Parathyroid adenoma (tissue), 2 donors: ENCODE measurements around the gene MAGI1.

Source experiments
- H2AFZ ChIP-seq: fragments of 300-600 bp; sonication (generic); one replicate; pipeline ENCODE4 v1.7.0; 2017; ENCODE audit warnings: antibody characterized with exemption, mild to moderate bottlenecking
- H3K27ac ChIP-seq: fragments of 300-600 bp; sonication (generic); one replicate; pipeline ENCODE4 v1.7.0; 2017
- H3K27me3 ChIP-seq: fragments of 300-600 bp; sonication (generic); one replicate; pipeline ENCODE4 v1.7.0; 2017; ENCODE audit warnings: low read length; ENCODE audit not compliant: control insufficient read depth, insufficient read depth
- H3K36me3 ChIP-seq: fragments of 300-600 bp; sonication (generic); one replicate; pipeline ENCODE4 v1.7.0; 2017; ENCODE audit warnings: low read length; ENCODE audit not compliant: control insufficient read depth, insufficient read depth
- H3K4me1 ChIP-seq: fragments of 300-600 bp; sonication (generic); one replicate; pipeline ENCODE4 v1.7.0; 2017; ENCODE audit warnings: control low read depth
- H3K4me2 ChIP-seq: fragments of 300-600 bp; sonication (generic); one replicate; pipeline ENCODE4 v1.7.0; 2017; ENCODE audit warnings: low read length
- H3K4me3 ChIP-seq: fragments of 300-600 bp; sonication (generic); one replicate; pipeline ENCODE4 v1.7.0; 2017; ENCODE audit warnings: low read depth, low read length
- H3K79me2 ChIP-seq: fragments of 300-600 bp; sonication (generic); one replicate; pipeline ENCODE4 v1.7.0; 2017; ENCODE audit warnings: control low read depth
- H3K9ac ChIP-seq: fragments of 300-600 bp; sonication (generic); one replicate; pipeline ENCODE4 v1.7.0; 2017; ENCODE audit warnings: mild to moderate bottlenecking
- H3K9me3 ChIP-seq: fragments of 300-600 bp; sonication (generic); one replicate; pipeline ENCODE4 v1.7.0; 2017; ENCODE audit warnings: low read length; ENCODE audit not compliant: control insufficient read depth
- TF ChIP-seq, protein P1 (sequence below): fragments of 300-600 bp; sonication (generic); IDR thresholded peaks from one replicate; pipeline ENCODE4 v1.7.0; 2017; ENCODE audit warnings: antibody characterized with exemption, mild to moderate bottlenecking
- donor health status: primary hyperparathyroidism.

The MAGI1 gene

DNA sequence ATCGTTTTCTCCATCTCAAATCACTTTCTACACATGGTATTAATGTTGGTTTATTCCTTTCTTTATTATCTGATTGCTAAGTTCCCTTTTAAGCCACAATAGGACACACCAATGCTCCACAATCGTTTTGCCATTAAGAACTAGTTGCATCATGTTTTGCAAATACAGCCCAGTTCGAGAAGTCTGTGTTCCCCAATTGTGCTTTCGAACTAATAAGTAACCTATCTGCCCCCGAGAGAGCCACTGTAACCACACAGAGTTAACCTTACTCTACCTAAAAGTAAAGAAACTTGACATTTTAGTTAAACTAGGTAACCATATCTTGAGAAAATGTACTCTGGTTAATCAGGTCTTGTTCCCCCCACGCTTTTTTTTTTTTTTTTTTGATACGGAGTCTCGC is 39.1 kb downstream of the MAGI1 start:
- Histone ChIP-seq H3K27me3 (no peaks in the 10 kb centered on the region), H3K9me3 (no peaks in the 10 kb centered on the region), H3K4me3 (no peak overlapping the region), H3K4me1 (peaks cover 8% of the 10 kb centered on the region), H3K79me2 (peaks cover 3% of the 10 kb centered on the region), H3K27ac (no peak overlapping the region), H2AFZ (no peak overlapping the region), H3K4me2 (no peak overlapping the region), H3K9ac (no peak overlapping the region), H3K36me3 (no peaks in the 10 kb centered on the region)
- TF ChIP-seq, protein P1, sequence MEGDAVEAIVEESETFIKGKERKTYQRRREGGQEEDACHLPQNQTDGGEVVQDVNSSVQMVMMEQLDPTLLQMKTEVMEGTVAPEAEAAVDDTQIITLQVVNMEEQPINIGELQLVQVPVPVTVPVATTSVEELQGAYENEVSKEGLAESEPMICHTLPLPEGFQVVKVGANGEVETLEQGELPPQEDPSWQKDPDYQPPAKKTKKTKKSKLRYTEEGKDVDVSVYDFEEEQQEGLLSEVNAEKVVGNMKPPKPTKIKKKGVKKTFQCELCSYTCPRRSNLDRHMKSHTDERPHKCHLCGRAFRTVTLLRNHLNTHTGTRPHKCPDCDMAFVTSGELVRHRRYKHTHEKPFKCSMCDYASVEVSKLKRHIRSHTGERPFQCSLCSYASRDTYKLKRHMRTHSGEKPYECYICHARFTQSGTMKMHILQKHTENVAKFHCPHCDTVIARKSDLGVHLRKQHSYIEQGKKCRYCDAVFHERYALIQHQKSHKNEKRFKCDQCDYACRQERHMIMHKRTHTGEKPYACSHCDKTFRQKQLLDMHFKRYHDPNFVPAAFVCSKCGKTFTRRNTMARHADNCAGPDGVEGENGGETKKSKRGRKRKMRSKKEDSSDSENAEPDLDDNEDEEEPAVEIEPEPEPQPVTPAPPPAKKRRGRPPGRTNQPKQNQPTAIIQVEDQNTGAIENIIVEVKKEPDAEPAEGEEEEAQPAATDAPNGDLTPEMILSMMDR: no peak

DNA sequence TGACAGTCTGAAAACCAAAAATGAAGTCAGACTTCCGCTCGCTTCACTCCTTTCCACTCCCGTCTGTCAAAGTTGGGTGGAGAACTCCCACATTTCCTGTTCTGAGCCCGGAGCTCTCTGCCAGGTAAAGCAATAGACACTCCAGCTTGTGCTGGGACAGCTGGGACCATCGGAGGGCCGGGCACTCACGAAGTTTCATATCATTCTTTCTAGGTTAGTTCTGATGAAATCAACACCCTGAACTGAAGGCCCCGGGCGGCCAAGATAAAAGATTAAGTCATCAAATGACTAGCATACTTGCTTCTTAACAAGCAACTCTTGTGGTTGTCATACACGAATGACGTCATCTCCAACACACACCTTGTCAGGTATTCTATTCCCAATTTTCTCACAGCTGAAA is 42.1 kb downstream of the MAGI1 start:
- no peak overlapping the region for H3K4me3 ChIP-seq
- TF ChIP-seq, protein P1: no peak
- H3K4me2 ChIP-seq: no peak overlapping the region
- H3K27ac ChIP-seq: no peak overlapping the region
- H3K27me3 ChIP-seq: no peaks in the 10 kb centered on the region
- peaks cover 5% of the 10 kb centered on the region for H3K79me2 ChIP-seq
- no peak overlapping the region for H2AFZ ChIP-seq
- peaks cover 10% of the 10 kb centered on the region for H3K4me1 ChIP-seq
- no peaks in the 10 kb centered on the region for H3K36me3 ChIP-seq
- no peaks in the 10 kb centered on the region for H3K9me3 ChIP-seq
- H3K9ac ChIP-seq: no peak overlapping the region

DNA sequence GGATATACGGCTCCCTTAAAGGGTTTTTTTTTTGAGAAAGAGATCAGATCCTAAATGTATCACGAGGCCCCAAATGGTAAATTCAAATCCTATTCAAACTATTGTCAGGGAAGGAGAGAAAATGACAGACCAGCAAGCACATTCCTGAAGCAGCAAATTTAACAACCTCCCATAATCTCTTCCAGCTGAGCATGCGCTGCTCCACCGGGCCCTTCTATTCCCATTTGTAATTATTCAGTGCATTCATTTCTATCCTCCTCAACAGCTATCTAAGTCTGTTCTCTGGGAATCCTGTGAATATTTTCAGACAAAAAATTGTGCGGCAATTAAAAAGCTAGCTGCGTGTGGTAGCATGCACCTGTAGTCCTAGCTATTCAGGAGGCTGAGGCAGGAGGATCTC is 43.2 kb downstream of the MAGI1 start:
- no peak overlapping the region for H3K27ac ChIP-seq
- no peak overlapping the region for H3K4me3 ChIP-seq
- TF ChIP-seq, protein P1: no peak
- no peak overlapping the region for H3K4me2 ChIP-seq
- peaks cover 10% of the 10 kb centered on the region for H3K4me1 ChIP-seq
- H3K79me2 ChIP-seq: peaks cover 5% of the 10 kb centered on the region
- H3K9ac ChIP-seq: no peak overlapping the region
- H3K36me3 ChIP-seq: no peaks in the 10 kb centered on the region
- H2AFZ ChIP-seq: no peak overlapping the region
- H3K9me3 ChIP-seq: no peaks in the 10 kb centered on the region
- H3K27me3 ChIP-seq: no peaks in the 10 kb centered on the region

DNA sequence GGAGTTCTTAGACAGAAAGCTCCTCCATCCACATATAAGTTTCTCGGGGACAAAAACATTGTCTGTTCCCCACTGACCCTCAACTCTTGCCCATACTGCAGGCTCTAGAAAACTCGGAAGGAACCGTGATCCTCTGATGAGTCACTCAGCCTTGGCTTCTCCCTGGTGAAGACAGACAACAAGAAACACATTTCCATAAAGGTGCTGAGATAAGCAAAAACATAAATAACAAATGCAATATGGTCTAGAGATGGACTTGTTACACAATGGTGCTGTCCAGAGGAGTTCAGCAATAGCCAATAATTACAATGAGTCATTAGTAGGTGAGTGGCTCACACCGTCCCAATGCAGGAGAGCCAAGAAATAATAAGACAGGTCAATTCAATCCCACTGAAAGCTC is 43.7 kb downstream of the MAGI1 start:
- Histone ChIP-seq H3K27me3 (no peaks in the 10 kb centered on the region), H3K4me3 (no peak overlapping the region), H3K9ac (no peak overlapping the region), H3K4me2 (no peak overlapping the region), H3K4me1 (peaks cover 10% of the 10 kb centered on the region), H3K36me3 (no peaks in the 10 kb centered on the region), H2AFZ (no peak overlapping the region), H3K27ac (no peak overlapping the region), H3K9me3 (no peaks in the 10 kb centered on the region), H3K79me2 (peaks cover 5% of the 10 kb centered on the region)
- TF ChIP-seq, protein P1: no peak

DNA sequence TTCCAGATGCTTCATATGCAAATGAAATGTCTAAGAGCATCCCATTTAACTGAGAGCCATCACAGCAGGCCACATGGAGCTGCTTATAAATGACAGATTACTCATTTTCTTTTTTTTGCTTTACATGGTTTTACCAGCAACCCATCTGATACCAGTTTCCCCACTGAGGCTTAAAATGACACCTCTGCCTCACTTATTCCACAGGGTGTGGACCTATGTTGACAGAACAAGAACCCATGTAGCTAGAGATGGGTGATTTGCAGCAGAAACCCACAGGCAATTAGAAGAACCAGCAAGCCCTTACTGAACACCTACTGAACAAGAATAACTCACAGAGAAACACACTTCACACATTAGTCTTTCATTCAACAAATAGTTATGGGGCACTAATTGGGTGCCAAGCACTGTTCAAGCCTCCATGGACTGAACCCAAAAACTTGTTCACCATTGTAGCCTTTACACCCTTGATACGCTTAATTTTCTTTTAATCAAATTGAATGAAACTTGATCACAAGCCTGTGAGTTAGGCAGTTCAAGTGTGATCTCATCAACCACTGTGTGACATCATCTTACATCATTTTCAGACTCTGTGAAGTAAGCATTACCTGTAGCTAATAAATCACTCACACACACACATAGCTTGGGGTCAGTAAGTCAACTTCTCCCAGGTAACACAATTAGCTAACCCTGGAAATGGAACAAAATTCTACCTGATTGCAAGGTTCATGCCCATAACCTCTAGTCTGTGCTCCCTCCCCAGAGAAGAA is 45.4 kb downstream of the MAGI1 start:
- no peaks in the 10 kb centered on the region for H3K27me3 ChIP-seq
- H3K27ac ChIP-seq: no peak overlapping the region
- H3K4me1 ChIP-seq: peaks cover 10% of the 10 kb centered on the region
- no peaks in the 10 kb centered on the region for H3K36me3 ChIP-seq
- no peaks in the 10 kb centered on the region for H3K9me3 ChIP-seq
- TF ChIP-seq, protein P1: no peak
- H3K4me3 ChIP-seq: no peak overlapping the region
- H3K4me2 ChIP-seq: no peak overlapping the region
- H2AFZ ChIP-seq: no peak overlapping the region
- peaks cover 5% of the 10 kb centered on the region for H3K79me2 ChIP-seq
- no peak overlapping the region for H3K9ac ChIP-seq
